Measurements from ENCODE around the gene KRT6C. TPM values are rescaled to one million over a fixed set of nuclear protein-coding genes. Genes with fewer than 3 reads are reported as not detected.

Gene KRT6C
- polyA plus RNA-seq, 1 of the 3 experiments (the other 2 are of a cell fraction) = not detected

DNA sequence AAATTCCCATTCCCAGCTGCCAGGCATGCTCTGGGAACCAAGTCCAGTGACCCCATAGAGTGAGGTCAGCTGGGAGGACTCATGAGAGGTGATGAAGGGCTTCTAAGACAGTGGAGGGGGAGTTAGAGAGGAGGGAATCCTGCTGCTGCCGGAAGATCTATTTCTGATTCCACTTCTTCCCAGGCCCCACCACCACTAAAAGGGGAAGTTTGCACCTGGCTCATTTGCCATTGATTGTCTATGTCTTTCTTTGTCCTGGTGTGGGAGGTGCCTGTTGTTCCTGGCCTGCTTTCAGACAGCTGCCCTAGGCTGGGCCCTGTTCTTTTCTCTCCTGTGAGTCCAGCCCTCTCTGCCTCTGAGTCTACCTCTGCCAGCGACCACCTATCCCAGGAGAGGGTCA is 22.4 kb upstream of the KRT6C start:
- peaks cover 38% of the 10 kb centered on the region; the same call in 1 of the 2 replicates for H3K27me3 ChIP-seq (ENCODE audit: insufficient read depth)
- H3K4me3 ChIP-seq (ENCODE audit: low read depth in 2 of 2, low read length in 1 of 2) = no peak overlapping the region
- no peak for DNase-seq
- H3K36me3 ChIP-seq (replicated peaks in 1 of 2; ENCODE audit: control insufficient read depth in 1 of 2, insufficient read depth in 2 of 2, low read length in 1 of 2) = no peaks in the 10 kb centered on the region
- no peak overlapping the region for H3K27ac ChIP-seq (ENCODE audit: low read depth in 2 of 2, low read length in 1 of 2)
- H3K9me2 ChIP-seq = no peaks in the 10 kb centered on the region
- H3K4me2 ChIP-seq = no peak overlapping the region
- no peak for TF ChIP-seq FOXJ3 (CRISPR knock-in tag; IDR thresholded peaks at IDR 0.05)
- TF ChIP-seq EP300 (IDR thresholded peaks at IDR 0.05; ENCODE audit: borderline replicate concordance in 1 of 2, low read depth in 1 of 2, low read length in 1 of 2) = no peak
- TF ChIP-seq, protein P1, sequence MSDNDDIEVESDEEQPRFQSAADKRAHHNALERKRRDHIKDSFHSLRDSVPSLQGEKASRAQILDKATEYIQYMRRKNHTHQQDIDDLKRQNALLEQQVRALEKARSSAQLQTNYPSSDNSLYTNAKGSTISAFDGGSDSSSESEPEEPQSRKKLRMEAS (IDR thresholded peaks at IDR 0.05; ENCODE audit: low read depth) = no peak
- TF ChIP-seq, protein P2, sequence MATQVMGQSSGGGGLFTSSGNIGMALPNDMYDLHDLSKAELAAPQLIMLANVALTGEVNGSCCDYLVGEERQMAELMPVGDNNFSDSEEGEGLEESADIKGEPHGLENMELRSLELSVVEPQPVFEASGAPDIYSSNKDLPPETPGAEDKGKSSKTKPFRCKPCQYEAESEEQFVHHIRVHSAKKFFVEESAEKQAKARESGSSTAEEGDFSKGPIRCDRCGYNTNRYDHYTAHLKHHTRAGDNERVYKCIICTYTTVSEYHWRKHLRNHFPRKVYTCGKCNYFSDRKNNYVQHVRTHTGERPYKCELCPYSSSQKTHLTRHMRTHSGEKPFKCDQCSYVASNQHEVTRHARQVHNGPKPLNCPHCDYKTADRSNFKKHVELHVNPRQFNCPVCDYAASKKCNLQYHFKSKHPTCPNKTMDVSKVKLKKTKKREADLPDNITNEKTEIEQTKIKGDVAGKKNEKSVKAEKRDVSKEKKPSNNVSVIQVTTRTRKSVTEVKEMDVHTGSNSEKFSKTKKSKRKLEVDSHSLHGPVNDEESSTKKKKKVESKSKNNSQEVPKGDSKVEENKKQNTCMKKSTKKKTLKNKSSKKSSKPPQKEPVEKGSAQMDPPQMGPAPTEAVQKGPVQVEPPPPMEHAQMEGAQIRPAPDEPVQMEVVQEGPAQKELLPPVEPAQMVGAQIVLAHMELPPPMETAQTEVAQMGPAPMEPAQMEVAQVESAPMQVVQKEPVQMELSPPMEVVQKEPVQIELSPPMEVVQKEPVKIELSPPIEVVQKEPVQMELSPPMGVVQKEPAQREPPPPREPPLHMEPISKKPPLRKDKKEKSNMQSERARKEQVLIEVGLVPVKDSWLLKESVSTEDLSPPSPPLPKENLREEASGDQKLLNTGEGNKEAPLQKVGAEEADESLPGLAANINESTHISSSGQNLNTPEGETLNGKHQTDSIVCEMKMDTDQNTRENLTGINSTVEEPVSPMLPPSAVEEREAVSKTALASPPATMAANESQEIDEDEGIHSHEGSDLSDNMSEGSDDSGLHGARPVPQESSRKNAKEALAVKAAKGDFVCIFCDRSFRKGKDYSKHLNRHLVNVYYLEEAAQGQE (IDR thresholded peaks at IDR 0.05; ENCODE audit: low read depth, low read length) = no peak
- TF ChIP-seq, protein P3, sequence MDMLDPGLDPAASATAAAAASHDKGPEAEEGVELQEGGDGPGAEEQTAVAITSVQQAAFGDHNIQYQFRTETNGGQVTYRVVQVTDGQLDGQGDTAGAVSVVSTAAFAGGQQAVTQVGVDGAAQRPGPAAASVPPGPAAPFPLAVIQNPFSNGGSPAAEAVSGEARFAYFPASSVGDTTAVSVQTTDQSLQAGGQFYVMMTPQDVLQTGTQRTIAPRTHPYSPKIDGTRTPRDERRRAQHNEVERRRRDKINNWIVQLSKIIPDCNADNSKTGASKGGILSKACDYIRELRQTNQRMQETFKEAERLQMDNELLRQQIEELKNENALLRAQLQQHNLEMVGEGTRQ (IDR thresholded peaks at IDR 0.05; ENCODE audit: borderline replicate concordance, low read depth, low read length) = no peak
- no peak for TF ChIP-seq NRF1 (IDR thresholded peaks at IDR 0.05; ENCODE audit: low read depth, low read length)
- no peak for TF ChIP-seq MXI1 (IDR thresholded peaks at IDR 0.05; ENCODE audit: low read depth, low read length)
- no peak for TF ChIP-seq SIN3A (IDR thresholded peaks at IDR 0.05; ENCODE audit: borderline replicate concordance, low read depth, low read length)
- no peaks in the 10 kb centered on the region for H3F3A ChIP-seq (replicated peaks; ENCODE audit: insufficient read depth)
- no peak overlapping the region for H3K9ac ChIP-seq
- H3K79me2 ChIP-seq (ENCODE audit: insufficient read depth) = no peaks in the 10 kb centered on the region
- H4K20me1 ChIP-seq (ENCODE audit: insufficient read depth) = no peaks in the 10 kb centered on the region
- H3K4me1 ChIP-seq (ENCODE audit: control insufficient read depth in 1 of 2, insufficient read depth in 2 of 2, low read depth in 1 of 2, low read length in 1 of 2) = no peaks in the 10 kb centered on the region; a peak in 1 of 4 replicates
- H3K9me3 ChIP-seq = no peaks in the 10 kb centered on the region
- POLR2A ChIA-PET = no interaction called here
- 14% methylated on average over 2 of the region's 2 CpGs for WGBS (ENCODE audit: low lambda C conversion rate)
- CTCF ChIA-PET = interaction anchor here (1.4 kb wide), 1 partner anchor 340 kb away, joined by 3 read pairs; no protein-coding TSS in a partner anchor
- no peak overlapping the region for H2AFZ ChIP-seq (ENCODE audit: low read depth)

DNA sequence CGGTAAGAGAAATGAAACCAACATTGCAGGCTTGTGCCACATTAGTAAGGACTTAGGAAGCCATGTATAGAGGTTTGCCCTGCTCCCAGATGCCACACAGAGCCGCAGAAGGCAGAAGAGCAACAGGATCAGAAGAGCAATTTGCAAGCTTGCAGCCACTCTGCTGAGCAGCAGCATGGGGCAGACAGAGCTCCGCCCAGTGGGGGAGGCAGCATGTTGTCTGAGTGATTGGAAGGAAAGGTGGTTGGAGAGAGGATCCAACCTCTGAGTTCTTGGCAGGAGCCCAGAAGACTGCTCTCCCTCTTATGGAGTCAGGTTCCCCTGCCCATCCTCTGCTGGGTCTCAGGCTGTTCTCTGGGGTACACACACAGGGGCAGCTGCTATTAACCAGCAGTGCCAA is 21.8 kb upstream of the KRT6C start:
- H3K27ac ChIP-seq (ENCODE audit: low read depth in 2 of 2, low read length in 1 of 2) = no peak overlapping the region

More for the DNA sequence above, 21.8 kb upstream of the KRT6C start:
- ChIA-PET POLR2A (no interaction called here), CTCF (interaction anchor here (1.0 to 1.4 kb wide), 2 partner anchors 11 to 339 kb away, joined by 3 to 5 read pairs; no protein-coding TSS in a partner anchor)
- DNase-seq = no peak
- H2AFZ ChIP-seq (ENCODE audit: low read depth) = no peak overlapping the region
- no peaks in the 10 kb centered on the region for H3K9me3 ChIP-seq
- H3F3A ChIP-seq (replicated peaks; ENCODE audit: insufficient read depth) = no peaks in the 10 kb centered on the region
- H4K20me1 ChIP-seq (ENCODE audit: insufficient read depth) = no peaks in the 10 kb centered on the region
- H3K27me3 ChIP-seq (ENCODE audit: insufficient read depth) = peaks cover 45% of the 10 kb centered on the region; the same call in 1 of the 2 replicates
- H3K36me3 ChIP-seq (replicated peaks in 1 of 2; ENCODE audit: control insufficient read depth in 1 of 2, insufficient read depth in 2 of 2, low read length in 1 of 2) = no peaks in the 10 kb centered on the region
- H3K79me2 ChIP-seq (ENCODE audit: insufficient read depth) = no peaks in the 10 kb centered on the region
- H3K9me2 ChIP-seq = no peaks in the 10 kb centered on the region
- 32% methylated on average over 3 of the region's 3 CpGs for WGBS (ENCODE audit: low lambda C conversion rate)
- H3K4me1 ChIP-seq (ENCODE audit: control insufficient read depth in 1 of 2, insufficient read depth in 2 of 2, low read depth in 1 of 2, low read length in 1 of 2) = no peaks in the 10 kb centered on the region; a peak in 1 of 4 replicates
- H3K4me3 ChIP-seq (ENCODE audit: low read depth in 2 of 2, low read length in 1 of 2) = no peak overlapping the region
- TF ChIP-seq, protein P4, sequence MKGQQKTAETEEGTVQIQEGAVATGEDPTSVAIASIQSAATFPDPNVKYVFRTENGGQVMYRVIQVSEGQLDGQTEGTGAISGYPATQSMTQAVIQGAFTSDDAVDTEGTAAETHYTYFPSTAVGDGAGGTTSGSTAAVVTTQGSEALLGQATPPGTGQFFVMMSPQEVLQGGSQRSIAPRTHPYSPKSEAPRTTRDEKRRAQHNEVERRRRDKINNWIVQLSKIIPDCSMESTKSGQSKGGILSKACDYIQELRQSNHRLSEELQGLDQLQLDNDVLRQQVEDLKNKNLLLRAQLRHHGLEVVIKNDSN (IDR thresholded peaks at IDR 0.05; ENCODE audit: borderline replicate concordance, low read depth) = no peak
- no peak overlapping the region for H3K4me2 ChIP-seq
- no peak overlapping the region for H3K9ac ChIP-seq
